Activated naive CD8-positive, alpha-beta T cell treated with anti-CD3 and anti-CD28 coated beads, Interleukin-2, amount 50 U/mL, for 16 hours (primary cell): ENCODE data around the gene DOCK9.

Experiments
- DNase-seq: peaks from one replicate; pipeline ENCODE4 v3.0.0-alpha.2; 2020; ENCODE audit warnings: low read depth, low spot score

Gene DOCK9

GRCh38 chr13:98945863-98946605 is 31.8 kb downstream of the DOCK9 start:
- DNase-seq, result no peak

DNA sequence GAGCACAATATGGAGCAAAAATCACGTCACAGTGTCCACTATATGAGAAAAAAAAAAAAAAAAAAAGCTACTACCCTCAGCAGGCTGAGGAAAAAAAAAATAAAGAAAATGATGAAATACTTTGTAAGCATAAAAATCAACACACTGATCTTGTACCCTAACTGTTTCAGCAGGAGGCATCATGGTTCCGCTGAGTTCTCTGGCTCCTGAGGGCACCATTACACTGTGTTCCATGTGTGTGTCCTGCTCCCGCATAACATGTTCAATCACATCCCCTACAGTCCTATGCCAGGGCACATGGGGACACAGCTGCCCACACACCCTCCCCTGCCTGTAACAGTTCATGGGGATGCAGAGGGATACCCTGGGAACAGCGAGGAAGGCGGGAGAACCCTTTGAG is 33.5 kb downstream of the DOCK9 start:
- DNase-seq, result no peak

DNA sequence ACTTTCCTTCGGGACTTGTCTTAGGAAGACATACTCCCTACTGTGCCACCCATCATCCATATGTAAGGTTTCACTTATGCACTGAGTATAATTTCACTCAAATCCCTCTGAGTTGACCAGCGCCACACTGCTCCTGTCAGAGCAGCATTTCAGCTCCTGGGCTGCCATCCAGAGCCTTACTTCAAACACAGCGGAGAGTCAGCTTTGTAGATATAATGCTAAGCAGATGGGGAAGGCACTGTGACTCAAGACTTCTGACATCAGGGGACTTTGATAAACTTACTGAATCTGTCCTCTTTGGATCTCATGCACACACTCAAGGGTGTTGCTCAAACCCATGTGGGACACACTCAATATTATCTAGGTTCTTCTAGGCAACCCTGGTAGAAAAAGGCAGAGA is 34.9 kb downstream of the DOCK9 start:
- DNase-seq, result no peak

- no peak for DNase-seq
Measured at GRCh38 chr13:98942485-98942884, 35.4 kb downstream of the DOCK9 start.

- DNase-seq, result no peak
Measured at GRCh38 chr13:98941536-98941935, 36.3 kb downstream of the DOCK9 start.

- no peak for DNase-seq
Measured at GRCh38 chr13:98941126-98941525, 36.7 kb downstream of the DOCK9 start.

GRCh38 chr13:98940325-98941001 is 37.4 kb downstream of the DOCK9 start:
- no peak for DNase-seq

- no peak for DNase-seq
Measured at GRCh38 chr13:98939660-98940191, 38.1 kb downstream of the DOCK9 start.

DNA sequence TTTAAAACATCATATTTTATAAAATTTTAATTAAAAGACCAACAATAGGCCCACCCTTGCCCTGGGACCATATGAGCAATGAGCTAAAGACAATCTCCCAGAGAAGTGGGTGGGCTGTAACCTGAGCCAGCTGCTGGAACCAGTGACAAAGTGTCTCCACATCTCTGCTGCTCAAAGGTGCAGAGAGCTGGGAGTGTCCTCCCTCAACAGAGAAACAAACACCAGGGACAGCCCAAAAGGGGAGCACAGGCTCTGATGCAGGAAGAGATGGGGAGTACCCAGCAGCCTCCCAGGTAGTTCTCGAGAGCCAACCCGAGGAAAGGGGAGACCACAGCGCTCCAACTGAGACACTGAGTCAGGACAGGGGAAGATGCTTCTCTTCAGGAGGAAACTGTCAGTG is 39.1 kb downstream of the DOCK9 start:
- no peak for DNase-seq

GRCh38 chr13:98937911-98938381 is 39.9 kb downstream of the DOCK9 start:
- DNase-seq, result no peak

DNA sequence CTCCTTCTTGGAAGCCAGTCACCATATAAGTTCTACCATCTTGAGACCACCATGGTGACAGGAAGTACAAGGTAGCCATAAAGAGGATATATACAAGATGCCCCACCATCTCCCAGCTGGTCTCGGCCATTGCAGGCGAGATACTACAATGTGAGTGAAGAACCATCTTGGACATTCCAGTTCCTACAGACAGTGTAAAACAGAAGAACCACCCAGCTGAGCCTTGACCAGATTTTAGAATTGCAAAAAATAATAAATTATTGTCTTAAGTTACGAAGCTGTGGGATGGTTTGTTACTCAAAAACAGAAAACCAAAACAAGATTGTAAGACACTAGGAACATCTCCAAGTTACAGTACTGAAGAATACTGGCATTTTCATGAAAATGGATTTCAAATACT is 43.6 kb downstream of the DOCK9 start:
- no peak for DNase-seq

DNA sequence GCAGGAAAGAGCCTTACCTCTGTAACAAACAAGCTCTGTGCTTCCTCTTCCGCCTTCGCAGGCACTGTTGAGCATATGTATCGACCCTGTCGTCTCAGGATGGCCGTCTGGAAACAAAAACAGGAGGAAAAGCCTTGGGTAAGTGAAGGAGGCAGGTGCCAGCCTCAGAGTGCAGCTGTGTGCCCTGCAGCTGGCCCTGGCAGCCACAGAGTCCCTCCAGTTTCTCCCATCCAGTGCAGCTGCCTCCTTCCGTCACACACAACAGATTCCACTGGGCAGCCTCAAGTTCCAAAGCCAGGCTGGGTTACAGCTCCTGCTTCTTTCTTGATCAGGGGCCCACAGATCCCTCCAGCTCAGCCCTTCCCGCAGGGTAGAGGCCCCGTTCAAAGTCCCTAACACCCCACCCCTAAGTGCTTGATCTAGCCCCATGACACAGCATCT is 47.7 kb downstream of the DOCK9 start:
- no peak for DNase-seq

DNA sequence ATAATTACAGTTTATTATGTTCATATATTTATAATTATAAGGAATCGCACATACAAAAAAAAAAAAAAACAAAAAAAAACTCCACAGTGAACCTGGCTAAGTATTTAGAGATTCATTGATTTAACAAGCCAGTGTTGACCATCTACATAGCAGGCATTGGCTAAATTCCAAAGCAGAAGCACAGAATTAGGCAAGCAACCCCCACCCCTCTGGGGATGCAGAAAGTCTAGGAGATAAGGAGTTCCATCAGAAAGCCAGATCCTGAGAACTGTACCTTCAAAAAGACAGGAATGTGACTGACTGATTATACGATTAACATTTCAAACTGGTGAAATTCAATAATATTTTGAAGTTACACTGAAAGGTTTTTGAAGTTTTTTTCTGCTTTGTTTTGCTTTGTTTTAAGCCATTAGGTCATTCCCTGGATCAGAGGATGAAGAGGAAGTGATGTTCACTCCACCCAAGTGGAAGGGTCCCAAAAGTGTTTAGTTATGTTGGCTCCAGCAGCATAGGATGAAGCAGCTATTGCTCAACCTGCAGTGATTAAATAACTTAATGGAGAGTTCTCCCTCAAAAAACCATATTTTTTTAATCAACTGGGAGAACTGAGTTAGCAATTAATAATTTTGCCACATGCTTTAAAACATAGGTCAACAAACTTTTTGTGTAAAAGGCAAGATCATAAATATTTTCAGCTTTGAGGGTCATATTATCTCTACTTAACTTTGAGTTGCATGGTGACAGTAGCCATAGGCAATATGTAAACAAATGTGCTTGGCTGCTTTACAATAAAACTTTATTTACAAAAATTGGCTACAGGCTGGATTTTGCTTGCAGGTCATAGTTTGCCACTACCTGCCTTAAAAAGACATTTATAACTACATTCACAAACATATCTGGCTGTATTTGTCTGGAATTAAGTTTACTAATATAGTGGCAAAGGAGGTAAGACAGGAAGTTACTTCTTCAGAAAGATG is 49.6 kb downstream of the DOCK9 start:
- DNase-seq, result no peak

DNA sequence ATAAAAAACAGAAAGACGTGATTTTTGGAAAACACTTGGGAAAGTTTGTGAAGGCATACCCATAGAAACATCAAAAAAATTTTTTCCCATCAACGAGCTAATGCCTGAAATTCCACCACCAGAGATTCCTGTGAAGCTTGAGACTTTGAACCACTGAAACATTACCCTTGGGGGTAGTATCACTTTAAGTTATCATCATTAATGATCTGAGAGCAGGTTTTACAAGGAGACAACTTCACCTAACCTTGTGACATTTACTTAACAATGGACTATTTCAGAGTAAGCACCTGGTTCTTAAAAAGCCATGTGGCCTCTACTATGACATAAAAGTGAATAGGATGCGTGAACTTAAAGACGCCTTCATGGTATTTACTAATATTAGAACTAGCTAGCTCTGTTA is 51.9 kb downstream of the DOCK9 start:
- DNase-seq, result no peak

GRCh38 chr13:98923641-98924397 is 54.0 kb downstream of the DOCK9 start:
- no peak for DNase-seq

DNA sequence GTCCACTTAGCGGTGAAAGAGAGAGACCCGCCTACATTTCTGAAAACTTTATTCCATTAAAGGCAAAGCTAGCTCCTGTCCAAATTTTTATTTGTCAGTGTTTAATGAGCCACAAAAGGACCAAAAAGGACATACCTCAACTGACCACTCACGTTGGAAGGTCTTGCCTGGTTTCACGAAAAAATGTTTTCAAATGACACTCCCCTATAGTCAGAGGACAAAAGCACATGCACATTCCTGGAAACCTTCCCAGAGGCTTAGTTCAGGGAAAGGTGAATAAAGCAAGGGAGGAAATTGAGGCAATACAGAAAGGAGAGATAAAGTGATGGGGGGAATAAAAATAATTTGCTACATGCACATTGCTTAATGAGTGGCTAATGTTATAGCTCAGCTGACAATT is 55.6 kb downstream of the DOCK9 start:
- DNase-seq, result no peak

GRCh38 chr13:98921786-98922185 is 56.1 kb downstream of the DOCK9 start:
- no peak for DNase-seq

- no peak for DNase-seq
Measured at GRCh38 chr13:98921015-98921580, 56.8 kb downstream of the DOCK9 start.

GRCh38 chr13:98919566-98919965 is 58.3 kb downstream of the DOCK9 start:
- no peak for DNase-seq

DNA sequence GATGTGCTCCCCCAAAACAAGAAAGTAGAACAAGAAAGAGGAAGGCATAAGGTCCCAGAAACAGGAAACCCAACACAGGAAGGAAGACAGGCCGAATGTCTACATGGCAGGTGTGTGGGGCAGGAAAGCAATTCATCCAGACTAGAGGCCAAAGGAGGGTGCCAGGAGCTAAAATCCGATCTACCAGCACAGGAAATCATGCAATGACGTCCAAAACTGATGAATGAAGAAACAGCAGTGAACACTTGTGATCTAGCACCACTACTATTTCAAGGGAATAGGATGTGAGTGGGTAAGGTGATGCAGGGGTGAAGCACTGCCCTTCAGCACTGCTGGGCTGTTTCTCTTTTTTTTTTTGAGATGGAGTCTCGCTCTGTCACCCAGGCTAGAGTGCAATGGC is 59.1 kb downstream of the DOCK9 start:
- no peak for DNase-seq

DNA sequence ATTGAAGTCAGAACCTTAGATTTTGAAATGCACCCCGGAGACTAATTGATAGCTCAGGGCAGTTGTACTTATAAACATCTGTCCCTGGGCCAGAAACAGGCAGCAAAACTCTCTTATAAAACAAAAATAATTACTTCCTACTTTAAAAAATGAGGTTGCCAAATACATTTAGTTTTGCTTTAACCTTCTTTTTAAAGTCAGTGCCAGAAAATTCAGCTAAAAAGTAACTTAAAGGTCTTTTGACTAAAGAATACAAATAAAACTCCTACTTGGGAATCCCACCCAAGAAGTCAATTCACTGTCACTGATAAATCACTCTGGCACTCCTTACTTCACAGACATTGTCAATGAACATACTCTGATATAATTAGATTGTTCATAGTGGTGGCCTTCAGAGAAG is 60.7 kb downstream of the DOCK9 start:
- DNase-seq, result no peak
